GM18520 (cell line): ENCODE data around the gene PRKN.
"Not testable (repeated sequence)": the region's sequence is repeated elsewhere in the genome, so short reads cannot be mapped to it uniquely, and the experiment has no call there.

Source experiments
- ATAC-seq: cut with Tn5 transposase; IDR thresholded peaks from one replicate; pipeline ENCODE4 v1.9.1; 2021; ENCODE audit not compliant: unreplicated experiment

The PRKN gene

GRCh38 chr6:161833099-161833860 lies 894.3 kb downstream of the PRKN start:
- ATAC-seq = no peak

- no peak for ATAC-seq
Observed at GRCh38 chr6:161832622-161833021, 894.9 kb downstream of the PRKN start.

- no peak for ATAC-seq
Observed at GRCh38 chr6:161830866-161831616, 896.5 kb downstream of the PRKN start.

GRCh38 chr6:161829291-161829729 lies 898.3 kb downstream of the PRKN start:
- no peak for ATAC-seq

GRCh38 chr6:161828355-161828754 lies 899.2 kb downstream of the PRKN start:
- no peak for ATAC-seq

GRCh38 chr6:161826512-161826911 lies 901.1 kb downstream of the PRKN start:
- ATAC-seq = no peak

- not testable (repeated sequence) for ATAC-seq
Observed at GRCh38 chr6:161822204-161822603, 905.4 kb downstream of the PRKN start.

GRCh38 chr6:161817881-161818280 lies 909.7 kb downstream of the PRKN start:
- no peak for ATAC-seq

GRCh38 chr6:161815965-161816364 lies 911.6 kb downstream of the PRKN start:
- ATAC-seq = no peak

GRCh38 chr6:161813156-161813555 lies 914.4 kb downstream of the PRKN start:
- no peak for ATAC-seq

- no peak for ATAC-seq
Observed at GRCh38 chr6:161809971-161810370, 917.6 kb downstream of the PRKN start.

- no peak for ATAC-seq
Observed at GRCh38 chr6:161804838-161805237, 922.7 kb downstream of the PRKN start.

- ATAC-seq = no peak
Observed at GRCh38 chr6:161803131-161803530, 924.4 kb downstream of the PRKN start.

GRCh38 chr6:161802231-161802630 lies 925.3 kb downstream of the PRKN start:
- no peak for ATAC-seq

GRCh38 chr6:161798844-161799394 lies 928.6 kb downstream of the PRKN start:
- ATAC-seq = no peak

GRCh38 chr6:161796681-161797080 lies 930.9 kb downstream of the PRKN start:
- no peak for ATAC-seq

- ATAC-seq = no peak
Observed at GRCh38 chr6:161792851-161793493, 934.6 kb downstream of the PRKN start.

- ATAC-seq = no peak
Observed at GRCh38 chr6:161788531-161788930, 939.0 kb downstream of the PRKN start.

GRCh38 chr6:161772176-161772575 lies 955.4 kb downstream of the PRKN start:
- ATAC-seq = no peak

- ATAC-seq = no peak
Observed at GRCh38 chr6:161761966-161762365, 965.6 kb downstream of the PRKN start.

- no peak for ATAC-seq
Observed at GRCh38 chr6:161755080-161755479, 972.5 kb downstream of the PRKN start.
